ENCODE data around the gene LIPC.

LIPC gene

GRCh38 chr15:58459045-58459444 is 27.3 kb downstream of the LIPC start:
- DNase-seq: no peak

GRCh38 chr15:58459560-58459959 is 27.8 kb downstream of the LIPC start:
- no peak for DNase-seq

GRCh38 chr15:58460116-58460790 is 28.5 kb downstream of the LIPC start:
- no peak for DNase-seq

GRCh38 chr15:58460872-58461271 is 29.1 kb downstream of the LIPC start:
- no peak for DNase-seq

DNA sequence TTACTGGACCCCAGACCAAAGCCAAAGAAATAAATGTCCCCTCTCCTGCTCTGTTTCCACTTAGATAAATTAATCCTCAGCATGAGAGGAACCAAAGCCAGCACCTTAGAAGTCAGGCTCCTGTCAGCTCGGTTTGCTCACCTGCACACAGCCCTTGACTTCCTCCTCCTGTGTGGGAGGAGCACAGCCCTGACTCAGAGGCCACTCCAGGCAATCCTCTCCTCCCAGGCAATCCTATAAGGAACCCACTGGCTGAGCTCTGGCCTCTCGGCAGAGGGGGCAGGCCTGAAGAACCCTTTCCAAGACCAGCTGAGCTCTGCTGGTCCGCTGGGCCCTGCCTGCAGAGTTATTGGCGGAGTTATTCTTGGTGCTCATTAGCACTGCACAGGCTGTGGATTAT is 30.8 kb downstream of the LIPC start:
- peak; percentile 12 for DNase-seq

DNA sequence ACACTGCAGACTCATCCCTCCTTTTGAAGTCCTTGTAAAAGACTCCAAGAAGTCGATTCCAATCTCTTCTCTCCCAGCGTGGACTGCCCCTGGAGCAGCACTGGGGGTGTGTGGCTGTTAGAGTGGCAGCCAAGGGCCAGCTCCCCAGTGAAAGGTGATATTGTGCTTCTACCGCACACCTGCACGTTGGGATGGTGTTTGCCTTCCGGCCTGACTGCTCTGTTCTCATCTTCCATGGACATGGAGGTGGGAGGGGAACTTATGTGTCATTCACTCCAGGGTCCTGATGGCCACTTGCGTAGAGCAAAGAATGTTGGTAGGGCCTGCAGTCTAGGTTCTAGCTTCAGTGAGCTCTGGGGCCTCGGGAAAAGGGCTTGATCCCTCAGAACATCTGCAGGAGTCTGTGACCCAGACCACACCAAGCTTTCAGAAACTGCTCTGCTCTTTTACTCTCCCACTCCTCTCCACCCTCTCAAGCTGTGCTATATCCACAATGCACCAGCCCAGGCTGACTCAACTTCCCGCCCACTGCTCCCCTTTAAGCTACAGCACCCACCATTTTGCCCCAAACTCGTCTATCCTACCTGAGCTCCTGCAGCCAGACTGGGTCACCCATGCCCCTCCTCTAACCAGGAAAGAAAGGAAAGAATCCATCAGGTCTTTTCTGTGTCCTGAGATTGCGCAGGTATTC is 31.3 kb downstream of the LIPC start:
- no peak for DNase-seq

GRCh38 chr15:58463815-58464650 is 32.2 kb downstream of the LIPC start:
- no peak for DNase-seq

DNA sequence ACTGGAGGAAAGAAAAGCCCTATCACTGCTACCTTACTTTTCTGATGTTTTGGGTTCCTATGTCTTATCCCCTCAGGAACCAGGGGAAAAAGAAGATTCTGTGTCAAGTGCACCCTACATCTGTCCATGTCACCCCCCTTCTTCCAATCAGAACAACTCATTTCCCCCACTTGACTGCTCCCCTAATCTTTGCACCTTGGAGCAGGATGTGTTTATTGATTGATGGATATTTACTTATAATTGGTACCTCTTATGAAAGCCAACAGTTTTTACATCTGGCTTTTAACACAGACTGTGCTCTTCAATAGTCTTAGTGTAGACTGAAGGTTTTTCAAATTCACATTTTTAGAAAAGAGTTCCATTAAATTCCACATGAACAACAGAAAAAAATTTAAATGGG is 33.3 kb downstream of the LIPC start:
- DNase-seq: no peak

- no peak for DNase-seq
These were observed 34.2 kb downstream of the LIPC start for GRCh38 chr15:58465866-58466517.

- DNase-seq: no peak
These were observed 34.8 kb downstream of the LIPC start for GRCh38 chr15:58466566-58466965.

- DNase-seq: no peak
These were observed 35.4 kb downstream of the LIPC start for GRCh38 chr15:58467121-58467721.

DNA sequence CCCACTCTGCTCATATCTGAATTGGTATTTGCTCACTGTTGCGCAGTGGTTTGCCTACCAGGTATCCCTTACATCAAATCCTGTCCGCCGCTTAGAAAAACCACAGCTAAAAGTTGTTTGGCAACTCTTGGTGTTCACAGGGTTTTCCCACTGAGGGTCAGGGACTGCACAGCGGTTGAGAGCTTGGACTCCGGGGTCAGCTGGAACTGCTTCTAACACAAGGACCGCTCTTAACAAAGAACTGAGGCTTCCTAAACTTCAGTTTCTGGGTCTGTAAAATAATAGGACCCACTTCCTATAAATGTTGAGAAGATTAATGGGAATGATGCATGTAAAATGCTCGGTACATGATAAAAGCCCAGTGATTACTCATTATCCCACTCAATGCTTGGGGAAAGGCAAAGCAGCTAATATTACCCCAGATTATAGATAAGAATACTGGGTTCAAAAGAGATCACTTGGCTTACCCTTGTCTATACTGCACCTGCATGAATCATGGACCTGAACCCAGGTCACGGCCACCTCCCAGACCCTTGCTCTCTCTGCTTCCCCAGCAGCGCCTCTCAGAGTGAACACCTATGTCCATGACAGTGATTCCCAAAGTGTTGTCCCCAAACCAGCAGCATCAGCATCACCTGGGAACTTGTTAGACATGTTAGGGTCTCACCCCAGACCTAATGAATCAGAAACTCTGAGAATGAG is 36.1 kb downstream of the LIPC start:
- no peak for DNase-seq

GRCh38 chr15:58469432-58470353 is 37.9 kb downstream of the LIPC start:
- DNase-seq: no peak

GRCh38 chr15:58471348-58471747 is 39.6 kb downstream of the LIPC start:
- no peak for DNase-seq

GRCh38 chr15:58472221-58472620 is 40.4 kb downstream of the LIPC start:
- no peak for DNase-seq

DNA sequence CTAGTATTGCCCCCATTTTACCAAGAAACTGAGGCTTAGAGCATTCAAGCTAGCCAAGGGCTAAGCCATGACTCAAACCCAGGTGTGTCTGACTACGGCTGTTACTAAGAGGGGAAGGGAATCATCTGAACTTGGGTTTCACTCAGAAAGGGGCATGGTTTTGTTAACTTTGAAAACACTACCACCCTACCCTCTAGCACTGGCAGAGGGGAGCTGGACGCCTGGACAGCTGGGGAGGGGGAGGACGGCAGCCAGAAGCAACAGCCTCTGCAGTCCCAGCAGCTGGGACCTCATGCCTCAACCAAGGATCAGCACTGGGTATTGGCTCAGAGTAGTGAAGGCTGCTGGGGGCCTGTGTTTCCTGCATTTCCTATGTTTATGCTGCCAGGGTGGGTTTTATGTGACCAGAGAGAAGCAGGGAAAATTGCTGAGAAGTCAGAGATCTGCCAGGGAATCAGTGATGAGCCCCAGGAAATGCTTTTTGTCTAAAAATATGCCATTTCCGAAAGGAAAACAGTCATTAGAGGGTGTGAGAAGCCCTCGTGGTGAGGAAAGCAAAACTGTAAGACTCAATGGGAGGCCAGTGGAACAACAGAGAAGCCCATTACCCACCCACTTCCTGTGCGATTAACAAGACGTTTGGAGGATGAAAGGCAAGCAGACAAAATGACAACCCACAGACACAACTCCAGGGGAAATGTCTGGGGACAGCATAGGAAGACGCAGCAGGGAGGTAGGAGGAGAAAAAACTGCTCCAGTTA is 41.2 kb downstream of the LIPC start:
- peak; percentile 50 for DNase-seq

DNA sequence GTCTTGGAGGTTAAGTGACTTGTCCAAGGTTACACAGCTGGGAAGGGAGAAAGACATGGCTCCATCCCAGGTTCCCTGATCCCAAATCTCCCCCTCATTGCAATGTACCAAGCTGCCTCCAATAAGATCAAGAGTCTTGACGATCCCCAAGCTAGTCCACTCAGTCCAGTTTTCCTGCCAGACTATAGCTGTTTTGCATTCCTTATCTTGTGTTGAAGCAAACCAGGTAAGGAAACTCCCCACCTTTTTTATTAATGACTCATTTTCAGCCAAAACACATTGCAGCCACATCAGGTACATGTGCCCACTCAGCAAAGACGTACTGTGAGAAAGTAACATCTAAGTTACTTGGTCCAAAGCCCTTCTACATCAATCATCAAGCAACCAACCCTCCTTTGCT is 41.9 kb downstream of the LIPC start:
- no peak for DNase-seq

DNA sequence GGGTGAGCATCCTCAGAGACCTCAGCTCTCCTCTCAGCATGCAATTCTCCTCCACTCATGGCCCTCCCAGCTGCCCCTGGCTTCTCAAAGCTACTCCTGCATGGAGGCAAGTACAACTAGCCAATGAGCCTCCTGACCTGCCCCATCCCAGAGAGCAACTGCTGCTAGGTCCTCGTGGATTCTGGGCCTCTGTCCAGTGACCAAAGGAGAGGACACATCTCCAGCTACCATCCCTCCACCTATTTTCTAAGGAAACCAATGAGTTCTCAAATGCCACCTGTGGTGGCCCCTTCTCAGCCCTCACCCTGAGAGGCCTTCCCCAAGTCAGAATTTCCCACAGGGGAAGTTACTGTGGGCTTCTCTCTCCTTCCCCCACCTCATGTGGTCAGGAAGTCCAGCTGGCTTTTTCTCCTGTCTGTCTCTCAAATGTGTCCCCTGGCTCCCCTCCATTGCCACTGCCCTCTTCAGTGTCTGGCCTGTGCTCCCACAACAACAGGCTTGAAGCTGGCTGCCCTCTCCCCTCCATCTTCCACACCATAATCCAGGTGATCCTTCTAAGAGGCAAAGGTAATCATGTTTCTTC is 43.0 kb downstream of the LIPC start:
- no peak for DNase-seq

DNA sequence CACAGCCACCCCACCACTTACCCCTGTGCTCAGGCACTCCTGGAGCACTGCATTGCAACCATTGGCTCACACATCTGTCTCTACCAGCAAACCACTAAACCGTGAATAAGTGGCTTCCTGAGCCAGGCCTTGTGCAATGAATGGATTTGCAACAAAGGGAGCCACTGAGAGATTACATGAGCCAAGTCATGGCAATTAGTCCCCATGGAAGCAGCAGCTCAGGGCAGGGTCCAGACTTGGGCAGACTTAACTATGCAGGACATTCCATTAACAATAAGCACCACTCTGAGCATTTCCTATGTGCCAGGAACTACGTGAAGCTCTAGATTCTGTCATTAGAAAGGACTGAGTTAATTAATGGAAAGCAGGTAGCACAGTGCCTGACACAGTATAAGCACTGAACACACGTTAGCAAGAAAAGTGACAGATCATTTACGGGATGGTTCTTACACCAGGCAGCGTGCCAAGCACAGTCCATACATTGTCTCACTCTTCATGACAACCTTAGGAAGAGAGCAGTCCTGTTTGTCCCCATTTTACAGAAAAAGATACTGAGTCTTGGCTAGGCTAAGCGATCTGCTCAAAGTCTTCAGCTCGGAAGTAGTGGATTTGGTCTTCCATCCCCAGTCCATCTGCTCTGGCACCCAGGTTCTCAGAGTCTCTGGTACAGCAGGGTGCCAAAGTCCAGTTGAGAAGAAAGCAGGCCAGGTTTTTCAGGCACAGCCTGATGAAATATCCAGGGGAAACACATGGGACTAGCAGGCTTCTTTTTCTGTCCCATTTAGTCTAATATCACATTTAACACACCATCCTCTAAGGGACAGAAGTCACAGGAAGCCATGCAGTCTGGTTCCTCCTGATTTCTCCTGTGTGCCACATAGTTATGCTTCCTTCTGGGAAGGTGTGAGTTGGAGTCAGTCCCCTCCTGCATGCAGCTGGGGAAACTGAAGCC is 44.1 kb downstream of the LIPC start:
- no peak for DNase-seq

Measured in CD4-positive, alpha-beta T cell treated with Interleukin-17A for 4 hours (primary cell).